ENCODE results near the gene TMSB4X. TPM values are rescaled to one million over a fixed set of nuclear protein-coding genes. Genes with fewer than 3 reads are reported as not detected.
"Not testable (repeated sequence)": the region's sequence is repeated elsewhere in the genome, so short reads cannot be mapped to it uniquely, and the experiment has no call there.

TMSB4X gene
- total RNA-seq, 2 donors from 2014 or later = 8,550 to 11,762 TPM

GRCh38 chrX:12950851-12951594 lies 23.9 kb upstream of the TMSB4X start:
- ATAC-seq = peak; percentile 66 to 73
- Mint-ChIP-seq H3K9me3 (no peaks in the 10 kb centered on the region), H3K27ac (peak overlapping the region; percentile 97 to 98), H3K36me3 (no peaks in the 10 kb centered on the region)
- DNase-seq (ENCODE audit: low spot score in 2 of 2) = peak in 1 of 2 donors; percentile 70

GRCh38 chrX:12951595-12951975 lies 23.3 kb upstream of the TMSB4X start:
- DNase-seq (ENCODE audit: low spot score in 2 of 2) = no peak
- ATAC-seq = no peak
- Mint-ChIP-seq H3K27ac (peak overlapping the region; percentile 97 to 98), H3K9me3 (no peaks in the 10 kb centered on the region), H3K36me3 (no peaks in the 10 kb centered on the region)

GRCh38 chrX:12953420-12953819 lies 21.5 kb upstream of the TMSB4X start:
- Mint-ChIP-seq H3K9me3 (no peaks in the 10 kb centered on the region), H3K36me3 (peaks cover 0 to 5% of the 10 kb centered on the region in 2 donors), H3K27ac (peak overlapping the region; percentile 92 to 98)
- ATAC-seq (no peak), DNase-seq (ENCODE audit: low spot score in 2 of 2) (no peak)

- no peak for DNase-seq (ENCODE audit: low spot score in 2 of 2)
- Mint-ChIP-seq H3K36me3 (peaks cover 0 to 5% of the 10 kb centered on the region in 2 donors), H3K27ac (peak overlapping the region; percentile 92 to 98), H3K9me3 (no peaks in the 10 kb centered on the region)
- no peak for ATAC-seq
These were observed 20.5 kb upstream of the TMSB4X start for GRCh38 chrX:12954376-12954775.

- H3K36me3 Mint-ChIP-seq = peaks cover 0 to 5% of the 10 kb centered on the region in 2 donors
- DNase-seq (ENCODE audit: low spot score in 2 of 2) = no peak
These were observed 19.9 kb upstream of the TMSB4X start for GRCh38 chrX:12954981-12955380.

GRCh38 chrX:12955882-12956703 lies 18.8 kb upstream of the TMSB4X start:
- H3K27ac Mint-ChIP-seq = peak overlapping the region; percentile 98
- ATAC-seq (peak; percentile 58 to 66), DNase-seq (ENCODE audit: low spot score in 2 of 2) (peak; percentile 54 to 81)
- H3K9me3 Mint-ChIP-seq = no peaks in the 10 kb centered on the region
- peaks cover under 1 to 5% of the 10 kb centered on the region in 2 donors for H3K36me3 Mint-ChIP-seq

More at GRCh38 chrX:12954981-12955380, 19.9 kb upstream of the TMSB4X start:
- no peaks in the 10 kb centered on the region for H3K9me3 Mint-ChIP-seq
- H3K27ac Mint-ChIP-seq = peak overlapping the region; percentile 98
- ATAC-seq = no peak

- DNase-seq (ENCODE audit: low spot score in 2 of 2) (no peak), ATAC-seq (peak; percentile 66 to 75)
- Mint-ChIP-seq H3K36me3 (peaks cover 7 to 8% of the 10 kb centered on the region in 2 donors), H3K9me3 (peaks cover 4 to 5% of the 10 kb centered on the region in 2 donors), H3K27ac (peak overlapping the region; percentile 98)
These were observed 18.0 kb upstream of the TMSB4X start for GRCh38 chrX:12956704-12957534.

- DNase-seq (ENCODE audit: low spot score in 2 of 2) (no peak), ATAC-seq (no peak)
- H3K36me3 Mint-ChIP-seq = peaks cover 9 to 16% of the 10 kb centered on the region in 2 donors
- peaks cover 5 to 8% of the 10 kb centered on the region in 2 donors for H3K9me3 Mint-ChIP-seq
- H3K27ac Mint-ChIP-seq = peak overlapping the region; percentile 98
These were observed 16.9 kb upstream of the TMSB4X start for GRCh38 chrX:12958059-12958458.

GRCh38 chrX:12958461-12958860 lies 16.4 kb upstream of the TMSB4X start:
- peaks cover 9 to 16% of the 10 kb centered on the region in 2 donors for H3K36me3 Mint-ChIP-seq
- no peak for DNase-seq (ENCODE audit: low spot score in 2 of 2)
- ATAC-seq = no peak
- H3K27ac Mint-ChIP-seq = peak overlapping the region in 1 of 2 donors; percentile 98
- peaks cover 5 to 8% of the 10 kb centered on the region in 2 donors for H3K9me3 Mint-ChIP-seq

- Mint-ChIP-seq H3K36me3 (peaks cover 9 to 26% of the 10 kb centered on the region in 2 donors), H3K27ac (peak overlapping the region; percentile 80 to 88), H3K9me3 (peaks cover 5 to 8% of the 10 kb centered on the region in 2 donors)
- DNase-seq (ENCODE audit: low spot score in 2 of 2) (no peak), ATAC-seq (no peak)
These were observed 13.7 kb upstream of the TMSB4X start for GRCh38 chrX:12961196-12961718.

DNA sequence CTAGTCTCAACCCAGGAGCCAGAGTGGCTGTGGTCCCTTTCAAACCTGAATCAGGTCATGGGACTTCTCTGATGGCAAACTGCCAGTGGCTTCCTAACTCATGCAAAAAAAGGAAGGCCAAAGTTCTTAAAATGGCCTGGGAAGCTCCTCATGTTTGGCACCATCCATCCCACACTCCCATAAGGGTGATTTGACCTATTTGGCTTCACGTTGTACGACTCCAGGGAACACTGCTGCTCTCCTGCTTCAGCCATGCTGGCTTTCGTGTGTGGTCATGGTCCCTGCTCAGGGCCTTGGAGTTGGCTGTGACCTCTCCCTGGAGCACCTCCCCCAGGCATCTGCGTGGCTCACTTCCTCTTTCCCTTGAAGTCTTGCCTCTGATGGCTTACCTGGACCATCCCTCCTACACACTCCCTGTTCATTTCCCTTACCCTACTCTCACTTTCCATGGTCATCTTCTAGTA lies 12.8 kb upstream of the TMSB4X start:
- Mint-ChIP-seq H3K27ac (peak overlapping the region; percentile 80 to 88), H3K9me3 (peaks cover 5 to 8% of the 10 kb centered on the region in 2 donors), H3K36me3 (peaks cover 9 to 26% of the 10 kb centered on the region in 2 donors)
- ATAC-seq (peak in 1 of 2 donors; percentile 36), DNase-seq (ENCODE audit: low spot score in 2 of 2) (no peak)

DNA sequence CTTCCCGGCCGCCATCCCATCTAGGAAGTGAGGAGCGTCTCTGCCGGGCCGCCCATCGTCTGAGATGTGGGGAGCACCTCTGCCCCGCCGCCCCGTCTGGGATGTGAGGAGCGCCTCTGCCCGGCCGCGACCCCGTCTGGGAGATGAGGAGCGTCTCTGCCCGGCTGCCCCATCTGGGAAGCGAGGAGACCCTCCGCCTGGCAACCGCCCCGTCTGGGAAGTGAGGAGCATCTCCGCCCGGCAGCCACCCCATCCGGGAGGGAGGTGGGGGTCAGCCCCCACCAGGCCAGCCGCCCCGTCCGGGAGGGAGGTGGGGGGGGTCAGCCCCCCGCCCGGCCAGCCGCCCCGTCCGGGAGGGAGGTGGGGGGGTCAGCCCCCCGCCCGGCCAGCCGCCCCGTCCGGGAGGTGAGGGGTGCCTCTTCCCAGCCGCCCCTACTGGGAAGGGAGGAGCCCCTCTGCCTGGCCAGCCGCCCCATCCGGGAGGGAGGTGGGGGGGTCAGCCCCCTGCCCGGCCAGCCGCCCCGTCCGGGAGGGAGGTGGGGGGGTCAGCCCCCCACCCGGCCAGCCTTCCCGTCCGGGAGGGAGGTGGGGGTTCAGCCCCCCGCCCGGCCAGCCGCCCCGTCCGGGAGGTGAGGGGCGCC lies 11.6 kb upstream of the TMSB4X start:
- H3K9me3 Mint-ChIP-seq; DNase-seq (ENCODE audit: low spot score in 2 of 2); ATAC-seq; H3K27ac Mint-ChIP-seq: not testable (repeated sequence)
- peaks cover 11 to 31% of the 10 kb centered on the region in 2 donors for H3K36me3 Mint-ChIP-seq

- DNase-seq (ENCODE audit: low spot score in 2 of 2) = no peak
- H3K9me3 Mint-ChIP-seq = peaks cover 5 to 8% of the 10 kb centered on the region in 2 donors
- peaks cover 11 to 32% of the 10 kb centered on the region in 2 donors for H3K36me3 Mint-ChIP-seq
- no peak for ATAC-seq
- H3K27ac Mint-ChIP-seq = peak overlapping the region; percentile 30 to 95
These were observed 9.6 kb upstream of the TMSB4X start for GRCh38 chrX:12965131-12965940.

DNA sequence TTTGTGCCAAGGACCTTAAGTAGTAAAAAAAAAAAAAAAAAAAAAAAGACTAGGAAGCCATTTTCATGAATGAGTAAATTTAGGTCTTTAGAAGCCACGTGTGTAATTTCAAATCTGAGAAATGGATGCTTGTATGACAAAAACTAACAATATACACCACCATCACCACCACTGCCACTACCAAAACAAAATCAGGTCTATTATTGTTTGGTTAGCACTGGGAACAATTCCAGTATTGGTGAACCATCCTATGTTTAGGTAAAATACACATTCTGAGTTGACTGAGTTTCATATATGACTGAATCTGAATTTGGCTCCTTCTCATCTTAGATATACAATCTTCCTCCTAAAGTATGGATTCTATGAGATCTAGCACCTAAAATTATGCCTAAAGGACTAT lies 8.8 kb upstream of the TMSB4X start:
- peaks cover 5 to 8% of the 10 kb centered on the region in 2 donors for H3K9me3 Mint-ChIP-seq
- peak overlapping the region; percentile 33 to 95 for H3K27ac Mint-ChIP-seq
- H3K36me3 Mint-ChIP-seq = peaks cover 17 to 31% of the 10 kb centered on the region in 2 donors
- ATAC-seq (peak in 1 of 2 donors; percentile 55), DNase-seq (ENCODE audit: low spot score in 2 of 2) (no peak)

All from activated naive CD4-positive, alpha-beta T cell treated with anti-CD3 and anti-CD28 coated beads, Interleukin-2, amount 50 U/mL, for 72 hours (primary cell).